Neutrophil (primary cell): ENCODE data around the gene C4orf33.
"Not testable (repeated sequence)": the region's sequence is repeated elsewhere in the genome, so short reads cannot be mapped to it uniquely, and the experiment has no call there.

Experiments
- H3K27ac ChIP-seq: fragments of 200-600 bp; sonication (generic); 2 replicates; pipeline ENCODE4 v1.5.1; 2016; ENCODE audit warnings: mild to moderate bottlenecking, moderate library complexity
- H3K27me3 ChIP-seq: fragments of 200-600 bp; sonication (generic); 2 replicates; pipeline ENCODE4 v1.6.0; 2016; ENCODE audit warnings: mild to moderate bottlenecking
- H3K36me3 ChIP-seq: fragments of 200-600 bp; sonication (generic); 2 replicates; pipeline ENCODE4 v1.5.1; 2017
- H3K4me1 ChIP-seq, 2 experiments: fragments of 200-600 bp in 1 of 2; sonication (generic) in 1 of 2; 1 replicate in 1 of 2; 2 replicates in 1 of 2; pipeline versions ENCODE4 v1.5.1 to v1.6.1; 2013 to 2016; ENCODE audit warnings: low read depth in 1 of 2, low read length in 1 of 2, mild to moderate bottlenecking in 1 of 2, moderate library complexity in 1 of 2; ENCODE audit not compliant: control insufficient read depth in 1 of 2, insufficient read depth in 1 of 2
- H3K4me3 ChIP-seq, 2 experiments: fragments of 200-600 bp in 1 of 2; sonication (generic) in 1 of 2; 1 replicate in 1 of 2; 2 replicates in 1 of 2; pipeline ENCODE4 v1.5.1; 2013 to 2016; ENCODE audit warnings: low read depth in 1 of 2, low read length in 1 of 2, mild to moderate bottlenecking in 1 of 2, moderate library complexity in 1 of 2
- H3K9me3 ChIP-seq: fragments of 200-600 bp; sonication (generic); 2 replicates; pipeline ENCODE4 v1.5.1; 2016
- CTCF ChIP-seq: fragments of 200-600 bp; sonication (generic); IDR thresholded peaks from 2 replicates; pipeline ENCODE4 v1.5.1; 2016; ENCODE audit warnings: antibody characterized with exemption

C4orf33 gene

GRCh38 chr4:129110931-129111330 lies 15.0 kb downstream of the C4orf33 start:
- H3K4me1 ChIP-seq = no peaks in the 10 kb centered on the region
- H3K4me3 ChIP-seq = no peak overlapping the region
- H3K27me3 ChIP-seq = no peaks in the 10 kb centered on the region
- no peak overlapping the region for H3K27ac ChIP-seq
- no peak for TF ChIP-seq CTCF
- peaks cover 32% of the 10 kb centered on the region for H3K36me3 ChIP-seq
- H3K9me3 ChIP-seq = no peaks in the 10 kb centered on the region

- peaks cover 32% of the 10 kb centered on the region for H3K36me3 ChIP-seq
These were observed 16.0 kb downstream of the C4orf33 start for GRCh38 chr4:129111919-129112318.

GRCh38 chr4:129113434-129113833 lies 17.5 kb downstream of the C4orf33 start:
- Histone ChIP-seq H3K9me3 (no peaks in the 10 kb centered on the region), H3K4me3 (no peak overlapping the region), H3K27me3 (no peaks in the 10 kb centered on the region), H3K27ac (no peak overlapping the region), H3K36me3 (peaks cover 32% of the 10 kb centered on the region), H3K4me1 (no peaks in the 10 kb centered on the region)
- no peak for TF ChIP-seq CTCF

More at GRCh38 chr4:129111919-129112318, 16.0 kb downstream of the C4orf33 start:
- Histone ChIP-seq H3K4me3 (no peak overlapping the region), H3K27me3 (no peaks in the 10 kb centered on the region), H3K4me1 (no peaks in the 10 kb centered on the region), H3K9me3 (no peaks in the 10 kb centered on the region), H3K27ac (no peak overlapping the region)
- no peak for TF ChIP-seq CTCF

- H3K9me3 ChIP-seq = no peaks in the 10 kb centered on the region
- no peak overlapping the region for H3K27ac ChIP-seq
- peaks cover 30% of the 10 kb centered on the region for H3K36me3 ChIP-seq
- no peaks in the 10 kb centered on the region for H3K4me1 ChIP-seq
- no peaks in the 10 kb centered on the region for H3K27me3 ChIP-seq
- TF ChIP-seq CTCF = no peak
- no peak overlapping the region for H3K4me3 ChIP-seq
These were observed 18.0 kb downstream of the C4orf33 start for GRCh38 chr4:129113919-129114318.

- TF ChIP-seq CTCF = no peak
- Histone ChIP-seq H3K27ac (no peak overlapping the region), H3K27me3 (no peaks in the 10 kb centered on the region), H3K4me3 (no peak overlapping the region), H3K9me3 (no peaks in the 10 kb centered on the region), H3K4me1 (no peaks in the 10 kb centered on the region), H3K36me3 (no peaks in the 10 kb centered on the region)
These were observed 21.8 kb downstream of the C4orf33 start for GRCh38 chr4:129117705-129118104.

- not testable (repeated sequence) for H3K36me3 ChIP-seq, H3K27me3 ChIP-seq, H3K9me3 ChIP-seq, H3K27ac ChIP-seq, H3K4me1 ChIP-seq, H3K4me3 ChIP-seq
These were observed 30.7 kb downstream of the C4orf33 start for GRCh38 chr4:129126614-129127013.
